ENCODE data around the gene TUBGCP3. TPM values are rescaled to one million over a fixed set of nuclear protein-coding genes. Genes with fewer than 3 reads are reported as not detected.

TUBGCP3 gene
- total RNA-seq, 2 experiments from 2014 or later: 30.6 to 31.3 TPM

GRCh38 chr13:112532837-112533745 is 54.9 kb downstream of the TUBGCP3 start:
- ChIA-PET CTCF (no interaction called here), POLR2A (no interaction called here)
- no peak overlapping the region for H3K4me3 Mint-ChIP-seq
- DNase-seq (peak in 3 of 14 experiments; percentile 10 to 30 (median 26)), ATAC-seq (ENCODE audit: poor library complexity) (peak; percentile 51)
- Histone ChIP-seq H3K27ac (ENCODE audit: low read depth in 1 of 2, low read length in 2 of 2) (no peak overlapping the region), H3K9me3 (ENCODE audit: control insufficient read depth in 1 of 2, insufficient read depth in 1 of 2, low read length in 2 of 2) (no peaks in the 10 kb centered on the region), H3K4me1 (ENCODE audit: insufficient read depth, low read length) (peaks cover 5% of the 10 kb centered on the region), H3K36me3 (ENCODE audit: insufficient read depth, low read length) (no peaks in the 10 kb centered on the region), H3K27me3 (ENCODE audit: control insufficient read depth in 1 of 2, insufficient read depth in 2 of 2, low read length in 2 of 2) (no peaks in the 10 kb centered on the region), H3K4me3 (ENCODE audit: low read length) (no peak overlapping the region)
- peaks cover 13% of the 10 kb centered on the region for H3K4me1 Mint-ChIP-seq (ENCODE audit: low read depth)
- no peak overlapping the region for H3K27ac Mint-ChIP-seq
- no peak for TF ChIP-seq CTCF (IDR thresholded peaks at IDR 0.05)
- peaks cover 19% of the 10 kb centered on the region for H3K36me3 Mint-ChIP-seq (ENCODE audit: low read depth)
- intact Hi-C loops (cut with DNase I, micrococcal nuclease): no loop called here
- no peaks in the 10 kb centered on the region for H3K9me3 Mint-ChIP-seq
- H3K27me3 Mint-ChIP-seq: no peaks in the 10 kb centered on the region

GRCh38 chr13:112531263-112531794 is 56.6 kb downstream of the TUBGCP3 start:
- H3K27me3 ChIP-seq (ENCODE audit: control insufficient read depth in 1 of 2, insufficient read depth in 2 of 2, low read length in 2 of 2): no peaks in the 10 kb centered on the region
- no peak overlapping the region for H3K27ac Mint-ChIP-seq
- H3K27me3 Mint-ChIP-seq: no peaks in the 10 kb centered on the region
- ChIA-PET CTCF (no interaction called here), POLR2A (no interaction called here)
- H3K9me3 Mint-ChIP-seq: no peaks in the 10 kb centered on the region
- no peak for TF ChIP-seq CTCF (IDR thresholded peaks at IDR 0.05)
- peaks cover 13% of the 10 kb centered on the region for H3K4me1 Mint-ChIP-seq (ENCODE audit: low read depth)
- H3K4me1 ChIP-seq (ENCODE audit: insufficient read depth, low read length): peaks cover 5% of the 10 kb centered on the region
- no peak for ATAC-seq (ENCODE audit: poor library complexity)
- H3K4me3 Mint-ChIP-seq: no peak overlapping the region
- H3K36me3 Mint-ChIP-seq (ENCODE audit: low read depth): peaks cover 11% of the 10 kb centered on the region
- intact Hi-C loops (cut with DNase I, micrococcal nuclease): no loop called here
- H3K4me3 ChIP-seq (ENCODE audit: low read length): no peak overlapping the region
- no peak for DNase-seq
- no peak overlapping the region for H3K27ac ChIP-seq (ENCODE audit: low read depth in 1 of 2, low read length in 2 of 2)
- peaks cover 5% of the 10 kb centered on the region for H3K36me3 ChIP-seq (ENCODE audit: insufficient read depth, low read length)
- H3K9me3 ChIP-seq (ENCODE audit: control insufficient read depth in 1 of 2, insufficient read depth in 1 of 2, low read length in 2 of 2): no peaks in the 10 kb centered on the region

- POLR2A ChIA-PET: no interaction called here
- H3K4me3 Mint-ChIP-seq: no peak overlapping the region
- no peak for DNase-seq
Measured at GRCh38 chr13:112530861-112531260, 57.1 kb downstream of the TUBGCP3 start.

More at GRCh38 chr13:112530861-112531260, 57.1 kb downstream of the TUBGCP3 start:
- no peak overlapping the region for H3K4me3 ChIP-seq (ENCODE audit: low read length)
- Mint-ChIP-seq H3K36me3 (ENCODE audit: low read depth) (peaks cover 11% of the 10 kb centered on the region), H3K27me3 (no peaks in the 10 kb centered on the region), H3K9me3 (no peaks in the 10 kb centered on the region), H3K4me1 (ENCODE audit: low read depth) (peaks cover 12% of the 10 kb centered on the region), H3K27ac (no peak overlapping the region)
- no peaks in the 10 kb centered on the region for H3K9me3 ChIP-seq (ENCODE audit: control insufficient read depth in 1 of 2, insufficient read depth in 1 of 2, low read length in 2 of 2)
- CTCF ChIA-PET: no interaction called here
- TF ChIP-seq CTCF (IDR thresholded peaks at IDR 0.05): no peak
- peaks cover 5% of the 10 kb centered on the region for H3K4me1 ChIP-seq (ENCODE audit: insufficient read depth, low read length)
- ATAC-seq (ENCODE audit: poor library complexity): no peak
- H3K27me3 ChIP-seq (ENCODE audit: control insufficient read depth in 1 of 2, insufficient read depth in 2 of 2, low read length in 2 of 2): no peaks in the 10 kb centered on the region
- intact Hi-C loops (cut with DNase I, micrococcal nuclease): no loop called here
- peaks cover 7% of the 10 kb centered on the region for H3K36me3 ChIP-seq (ENCODE audit: insufficient read depth, low read length)
- H3K27ac ChIP-seq (ENCODE audit: low read depth in 1 of 2, low read length in 2 of 2): no peak overlapping the region
